HepG2 (cell line): ENCODE measurements around the gene UBL5. TPM values are rescaled to one million over a fixed set of nuclear protein-coding genes. Genes with fewer than 3 reads are reported as not detected.

Source experiments
- ARNT2 ChIP-seq: sonication (generic); formaldehyde crosslinking; IDR thresholded peaks from 2 replicates; pipeline ENCODE4 v1.8.0; 2022; ENCODE audit warnings: mild to moderate bottlenecking, low read depth, missing genetic modification reagents, moderate library complexity
- CHCHD3 ChIP-seq: sonication (generic); formaldehyde crosslinking; IDR thresholded peaks from 2 replicates; pipeline ENCODE4 v1.8.0; 2022; ENCODE audit warnings: mild to moderate bottlenecking, missing genetic modification reagents, moderate library complexity
- YY1 ChIP-seq: IDR thresholded peaks from 2 replicates; pipeline ENCODE4 v1.6.1; 2011; ENCODE audit warnings: low read length, low read depth, moderate library complexity, mild to moderate bottlenecking; ENCODE audit not compliant: insufficient read depth, insufficient replicate concordance
- ZNF3 ChIP-seq: IDR thresholded peaks from 2 replicates; pipeline ENCODE4 v1.7.0; 2017; ENCODE audit warnings: inconsistent platforms
- ZNF616 ChIP-seq: sonication (generic); formaldehyde crosslinking; IDR thresholded peaks from 2 replicates; pipeline ENCODE4 v1.5.0; 2020; ENCODE audit warnings: low read depth, mild to moderate bottlenecking, missing genetic modification reagents
- ZNF639 ChIP-seq: conservative IDR thresholded peaks from 2 replicates; pipeline ENCODE4 v1.6.1; 2018; ENCODE audit warnings: missing genetic modification reagents
- ZNF800 ChIP-seq: sonication (generic); formaldehyde crosslinking; IDR thresholded peaks from 2 replicates; pipeline ENCODE4 v1.4.0; 2020; ENCODE audit warnings: missing genetic modification reagents
- ZNF839 ChIP-seq: sonication (generic); formaldehyde crosslinking; IDR thresholded peaks from 2 replicates; pipeline ENCODE4 v1.4.0; 2020; ENCODE audit warnings: missing genetic modification reagents, mild to moderate bottlenecking, borderline replicate concordance
- ZNF879 ChIP-seq: sonication (generic); formaldehyde crosslinking; IDR thresholded peaks from 2 replicates; pipeline ENCODE4 v1.8.1; 2023; ENCODE audit warnings: missing genetic modification reagents
- ZSCAN29 ChIP-seq: sonication (generic); formaldehyde crosslinking; conservative IDR thresholded peaks from 2 replicates; pipeline ENCODE4 v1.4.0; 2020; ENCODE audit warnings: mild to moderate bottlenecking, missing genetic modification reagents
- polyA plus RNA-seq, 8 experiments: library from polyadenylated mRNA; depleted of rRNA in 3 of 8; stranded (reverse) in 7 of 8; unstranded in 1 of 8; fragments of >200 nt; fragmentation: Illumina TruSeq in 4 of 8; extraction: Trizol in 4 of 8; gene quantifications; 2 replicates each; pipeline versions ENCODE4 v1.2.1 to v1.2.3, GENCODE V29; 2011 to 2016; ENCODE audit warnings: low read depth in 4 of 8, missing spikeins in 1 of 8, mixed read lengths in 1 of 8; ENCODE audit not compliant: insufficient read depth in 1 of 8
- total RNA-seq, 5 experiments: library from RNA; depleted of rRNA; stranded (reverse); fragments of >200 nt; fragmentation: Illumina TruSeq; extraction: Trizol; gene quantifications; 2 replicates each; pipeline ENCODE4 v1.2.3, GENCODE V29; 2016; ENCODE audit warnings: low read depth in 1 of 5
- TF ChIP-seq, protein P1 (sequence below), 2 experiments: IDR thresholded peaks; 2 replicates each; pipeline ENCODE4 v1.6.1; 2011 to 2012; ENCODE audit warnings: low read length in 2 of 2, borderline replicate concordance in 1 of 2, low read depth in 1 of 2, mild to moderate bottlenecking in 1 of 2, moderate library complexity in 1 of 2
- TF ChIP-seq, protein P2 (sequence below): sonication (generic); formaldehyde crosslinking; IDR thresholded peaks from 2 replicates; pipeline ENCODE4 v1.9.0; 2022; ENCODE audit warnings: low read depth, missing genetic modification reagents
- TF ChIP-seq, protein P3 (sequence below): sonication (generic); formaldehyde crosslinking; IDR thresholded peaks from 2 replicates; pipeline ENCODE4 v1.9.0; 2021; ENCODE audit warnings: missing genetic modification reagents, borderline replicate concordance
- TF ChIP-seq, protein P4 (sequence below): sonication (generic); formaldehyde crosslinking; IDR thresholded peaks from 2 replicates; pipeline ENCODE4 v1.4.0; 2020; ENCODE audit warnings: mild to moderate bottlenecking, missing genetic modification reagents

Gene UBL5
- total and polyA plus RNA-seq, 2 of the 13 experiments (the other 11 are each of a cell fraction or from before 2014, with no cell fraction given): 373 to 487 TPM

GRCh38 chr19:9827289-9828238 lies at the start of gene UBL5 (continued):
- TF ChIP-seq, protein P1, sequence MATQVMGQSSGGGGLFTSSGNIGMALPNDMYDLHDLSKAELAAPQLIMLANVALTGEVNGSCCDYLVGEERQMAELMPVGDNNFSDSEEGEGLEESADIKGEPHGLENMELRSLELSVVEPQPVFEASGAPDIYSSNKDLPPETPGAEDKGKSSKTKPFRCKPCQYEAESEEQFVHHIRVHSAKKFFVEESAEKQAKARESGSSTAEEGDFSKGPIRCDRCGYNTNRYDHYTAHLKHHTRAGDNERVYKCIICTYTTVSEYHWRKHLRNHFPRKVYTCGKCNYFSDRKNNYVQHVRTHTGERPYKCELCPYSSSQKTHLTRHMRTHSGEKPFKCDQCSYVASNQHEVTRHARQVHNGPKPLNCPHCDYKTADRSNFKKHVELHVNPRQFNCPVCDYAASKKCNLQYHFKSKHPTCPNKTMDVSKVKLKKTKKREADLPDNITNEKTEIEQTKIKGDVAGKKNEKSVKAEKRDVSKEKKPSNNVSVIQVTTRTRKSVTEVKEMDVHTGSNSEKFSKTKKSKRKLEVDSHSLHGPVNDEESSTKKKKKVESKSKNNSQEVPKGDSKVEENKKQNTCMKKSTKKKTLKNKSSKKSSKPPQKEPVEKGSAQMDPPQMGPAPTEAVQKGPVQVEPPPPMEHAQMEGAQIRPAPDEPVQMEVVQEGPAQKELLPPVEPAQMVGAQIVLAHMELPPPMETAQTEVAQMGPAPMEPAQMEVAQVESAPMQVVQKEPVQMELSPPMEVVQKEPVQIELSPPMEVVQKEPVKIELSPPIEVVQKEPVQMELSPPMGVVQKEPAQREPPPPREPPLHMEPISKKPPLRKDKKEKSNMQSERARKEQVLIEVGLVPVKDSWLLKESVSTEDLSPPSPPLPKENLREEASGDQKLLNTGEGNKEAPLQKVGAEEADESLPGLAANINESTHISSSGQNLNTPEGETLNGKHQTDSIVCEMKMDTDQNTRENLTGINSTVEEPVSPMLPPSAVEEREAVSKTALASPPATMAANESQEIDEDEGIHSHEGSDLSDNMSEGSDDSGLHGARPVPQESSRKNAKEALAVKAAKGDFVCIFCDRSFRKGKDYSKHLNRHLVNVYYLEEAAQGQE (IDR thresholded peaks at IDR 0.05; ENCODE audit: borderline replicate concordance in 1 of 2, low read depth in 1 of 2, low read length in 2 of 2): no peak
- no peak for TF ChIP-seq ZNF800 (CRISPR knock-in tag)
- peak; percentile 25; the same call in 1 of the 2 replicates for TF ChIP-seq ARNT2
- TF ChIP-seq CHCHD3 (CRISPR knock-in tag): no peak
- TF ChIP-seq, protein P2, sequence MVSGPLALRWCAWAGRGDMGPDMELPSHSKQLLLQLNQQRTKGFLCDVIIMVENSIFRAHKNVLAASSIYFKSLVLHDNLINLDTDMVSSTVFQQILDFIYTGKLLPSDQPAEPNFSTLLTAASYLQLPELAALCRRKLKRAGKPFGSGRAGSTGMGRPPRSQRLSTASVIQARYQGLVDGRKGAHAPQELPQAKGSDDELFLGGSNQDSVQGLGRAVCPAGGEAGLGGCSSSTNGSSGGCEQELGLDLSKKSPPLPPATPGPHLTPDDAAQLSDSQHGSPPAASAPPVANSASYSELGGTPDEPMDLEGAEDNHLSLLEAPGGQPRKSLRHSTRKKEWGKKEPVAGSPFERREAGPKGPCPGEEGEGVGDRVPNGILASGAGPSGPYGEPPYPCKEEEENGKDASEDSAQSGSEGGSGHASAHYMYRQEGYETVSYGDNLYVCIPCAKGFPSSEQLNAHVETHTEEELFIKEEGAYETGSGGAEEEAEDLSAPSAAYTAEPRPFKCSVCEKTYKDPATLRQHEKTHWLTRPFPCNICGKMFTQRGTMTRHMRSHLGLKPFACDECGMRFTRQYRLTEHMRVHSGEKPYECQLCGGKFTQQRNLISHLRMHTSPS (CRISPR knock-in tag): no peak
- TF ChIP-seq ZNF616 (CRISPR knock-in tag): 0 out of 2 replicates have a peak, but pooled peaks have one; percentile 29
- no peak for TF ChIP-seq ZNF3 (CRISPR knock-in tag)
- TF ChIP-seq ZNF639 (CRISPR knock-in tag): peak; percentile 83
- no peak for TF ChIP-seq YY1
- 0 out of 2 replicates have a peak, but pooled peaks have one; percentile 71 for TF ChIP-seq ZSCAN29 (CRISPR knock-in tag)
- TF ChIP-seq, protein P3, sequence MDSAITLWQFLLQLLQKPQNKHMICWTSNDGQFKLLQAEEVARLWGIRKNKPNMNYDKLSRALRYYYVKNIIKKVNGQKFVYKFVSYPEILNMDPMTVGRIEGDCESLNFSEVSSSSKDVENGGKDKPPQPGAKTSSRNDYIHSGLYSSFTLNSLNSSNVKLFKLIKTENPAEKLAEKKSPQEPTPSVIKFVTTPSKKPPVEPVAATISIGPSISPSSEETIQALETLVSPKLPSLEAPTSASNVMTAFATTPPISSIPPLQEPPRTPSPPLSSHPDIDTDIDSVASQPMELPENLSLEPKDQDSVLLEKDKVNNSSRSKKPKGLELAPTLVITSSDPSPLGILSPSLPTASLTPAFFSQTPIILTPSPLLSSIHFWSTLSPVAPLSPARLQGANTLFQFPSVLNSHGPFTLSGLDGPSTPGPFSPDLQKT: no peak
- peak; percentile 72; the same call in 1 of the 2 replicates for TF ChIP-seq ZNF839
- TF ChIP-seq, protein P4, sequence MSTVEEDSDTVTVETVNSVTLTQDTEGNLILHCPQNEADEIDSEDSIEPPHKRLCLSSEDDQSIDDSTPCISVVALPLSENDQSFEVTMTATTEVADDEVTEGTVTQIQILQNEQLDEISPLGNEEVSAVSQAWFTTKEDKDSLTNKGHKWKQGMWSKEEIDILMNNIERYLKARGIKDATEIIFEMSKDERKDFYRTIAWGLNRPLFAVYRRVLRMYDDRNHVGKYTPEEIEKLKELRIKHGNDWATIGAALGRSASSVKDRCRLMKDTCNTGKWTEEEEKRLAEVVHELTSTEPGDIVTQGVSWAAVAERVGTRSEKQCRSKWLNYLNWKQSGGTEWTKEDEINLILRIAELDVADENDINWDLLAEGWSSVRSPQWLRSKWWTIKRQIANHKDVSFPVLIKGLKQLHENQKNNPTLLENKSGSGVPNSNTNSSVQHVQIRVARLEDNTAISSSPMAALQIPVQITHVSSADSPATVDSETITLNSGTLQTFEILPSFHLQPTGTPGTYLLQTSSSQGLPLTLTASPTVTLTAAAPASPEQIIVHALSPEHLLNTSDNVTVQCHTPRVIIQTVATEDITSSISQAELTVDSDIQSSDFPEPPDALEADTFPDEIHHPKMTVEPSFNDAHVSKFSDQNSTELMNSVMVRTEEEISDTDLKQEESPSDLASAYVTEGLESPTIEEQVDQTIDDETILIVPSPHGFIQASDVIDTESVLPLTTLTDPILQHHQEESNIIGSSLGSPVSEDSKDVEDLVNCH (CRISPR knock-in tag): no peak
- TF ChIP-seq ZNF879 (CRISPR knock-in tag): no peak
